Omental fat pad (tissue), 4 donors: ENCODE data around the gene BLVRB. TPM values are rescaled to one million over a fixed set of nuclear protein-coding genes. Genes with fewer than 3 reads are reported as not detected.
"Not testable (repeated sequence)": the region's sequence is repeated elsewhere in the genome, so short reads cannot be mapped to it uniquely, and the experiment has no call there.

ENCODE experiments used
- ATAC-seq: fragments of 150-250 bp; one replicate; pipeline ENCODE4 v1.9.1; 2016; ENCODE audit warnings: mild to moderate bottlenecking, moderate library complexity; ENCODE audit not compliant: low FRiP score
- DNase-seq: peaks from one replicate; pipeline ENCODE4 v3.0.0-alpha.2; 2019; ENCODE audit warnings: low spot score
- CTCF ChIP-seq, 3 donors: fragments of 450-650 bp; IDR thresholded peaks; one replicate each; pipeline ENCODE4 v1.5.1; 2016 to 2017; ENCODE audit warnings: antibody characterized with exemption in 3 of 3, mild to moderate bottlenecking in 3 of 3, moderate library complexity in 2 of 3
- total RNA-seq, 4 donors: library from RNA; depleted of rRNA; stranded (reverse); fragments of >200 nt; gene quantifications; one replicate each; pipeline ENCODE4 v1.1.0, GENCODE V29; 2016

BLVRB gene
- total RNA-seq, 4 donors from 2014 or later: 240 to 419 (median 329) TPM

- DNase-seq (no peak), ATAC-seq (no peak)
- TF ChIP-seq CTCF (IDR thresholded peaks at IDR 0.05): no peak
Observed at GRCh38 chr19:40501599-40501998, 36.1 kb upstream of the BLVRB start.

- ATAC-seq, DNase-seq: not testable (repeated sequence)
Observed at GRCh38 chr19:40500678-40501530, 35.4 kb upstream of the BLVRB start.

- DNase-seq (no peak), ATAC-seq (no peak)
- no peak for TF ChIP-seq CTCF (IDR thresholded peaks at IDR 0.05)
Observed at GRCh38 chr19:40499320-40499719, 33.8 kb upstream of the BLVRB start.

- TF ChIP-seq CTCF (IDR thresholded peaks at IDR 0.05): no peak
- DNase-seq (no peak), ATAC-seq (peak; percentile 44)
Observed at GRCh38 chr19:40497214-40497613, 31.7 kb upstream of the BLVRB start.

GRCh38 chr19:40494191-40494838 lies 28.8 kb upstream of the BLVRB start:
- ATAC-seq (no peak), DNase-seq (no peak)
- no peak for TF ChIP-seq CTCF (IDR thresholded peaks at IDR 0.05)

- ATAC-seq: no peak
- no peak for TF ChIP-seq CTCF (IDR thresholded peaks at IDR 0.05)
- DNase-seq: no peak
Observed at GRCh38 chr19:40493778-40494177, 28.2 kb upstream of the BLVRB start.

GRCh38 chr19:40492274-40492673 lies 26.7 kb upstream of the BLVRB start:
- no peak for TF ChIP-seq CTCF (IDR thresholded peaks at IDR 0.05)
- DNase-seq (no peak), ATAC-seq (no peak)
